Midbrain (tissue), 1 donor: ENCODE results near the gene TTR.

Source experiments
- DNase-seq: peaks from one replicate; lab custom pipeline; 2025; lab: John Stamatoyannopoulos, UW

The TTR gene

DNA sequence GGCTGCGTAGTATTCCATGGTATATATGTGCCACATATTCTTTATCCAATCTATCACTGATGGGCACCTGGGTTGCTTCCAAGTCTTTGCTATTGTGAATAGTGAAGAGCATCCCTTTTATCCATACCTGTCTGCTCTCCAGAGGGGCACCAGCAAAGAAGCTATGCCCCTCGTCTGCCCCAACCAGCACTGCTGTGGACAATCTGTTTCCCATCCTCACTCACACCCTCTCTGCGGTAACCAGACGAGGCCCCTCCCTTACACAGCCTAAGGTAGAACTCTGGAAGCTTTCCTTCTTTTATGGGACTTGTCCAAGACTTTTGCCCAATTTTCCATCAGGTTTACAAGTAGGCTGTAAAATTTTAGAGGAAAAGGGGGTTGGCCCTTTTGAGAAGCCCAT, 24.9 kb downstream of the TTR start:
- DNase-seq: no peak

DNA sequence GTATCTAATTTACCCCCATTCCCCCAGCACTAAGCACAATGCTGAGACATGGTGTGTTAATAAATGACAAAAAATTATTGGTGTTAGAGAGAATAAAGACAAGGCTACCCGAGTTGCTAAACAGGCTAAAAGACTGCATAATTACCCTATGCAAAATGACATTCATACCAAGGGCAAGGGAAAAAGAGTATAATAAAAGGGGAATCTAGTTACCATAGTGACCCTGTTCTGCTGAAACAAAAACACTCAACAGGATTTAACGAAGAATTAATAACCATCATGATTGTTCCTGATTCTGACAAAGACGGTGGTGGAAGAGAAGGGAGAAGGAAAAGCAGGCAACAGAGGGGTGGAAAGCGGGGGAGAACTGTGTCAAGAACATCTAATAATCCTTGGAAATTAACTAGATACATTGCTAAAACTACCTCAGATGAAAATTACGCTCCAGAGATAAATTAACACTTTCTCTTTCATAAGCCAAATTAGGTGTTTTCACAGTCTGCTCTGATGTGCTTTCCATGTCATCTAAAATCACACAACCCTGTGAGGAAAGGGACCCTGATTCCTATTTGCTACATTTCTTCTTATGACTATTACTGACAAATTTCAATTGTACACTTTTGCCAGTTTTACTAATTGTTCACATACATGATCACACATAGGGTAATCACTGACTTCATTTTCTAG, 25.5 kb downstream of the TTR start:
- no peak for DNase-seq

GRCh38 chr18:31618801-31619200, 27.1 kb downstream of the TTR start:
- DNase-seq: no peak

GRCh38 chr18:31619291-31619690, 27.6 kb downstream of the TTR start:
- no peak for DNase-seq

DNA sequence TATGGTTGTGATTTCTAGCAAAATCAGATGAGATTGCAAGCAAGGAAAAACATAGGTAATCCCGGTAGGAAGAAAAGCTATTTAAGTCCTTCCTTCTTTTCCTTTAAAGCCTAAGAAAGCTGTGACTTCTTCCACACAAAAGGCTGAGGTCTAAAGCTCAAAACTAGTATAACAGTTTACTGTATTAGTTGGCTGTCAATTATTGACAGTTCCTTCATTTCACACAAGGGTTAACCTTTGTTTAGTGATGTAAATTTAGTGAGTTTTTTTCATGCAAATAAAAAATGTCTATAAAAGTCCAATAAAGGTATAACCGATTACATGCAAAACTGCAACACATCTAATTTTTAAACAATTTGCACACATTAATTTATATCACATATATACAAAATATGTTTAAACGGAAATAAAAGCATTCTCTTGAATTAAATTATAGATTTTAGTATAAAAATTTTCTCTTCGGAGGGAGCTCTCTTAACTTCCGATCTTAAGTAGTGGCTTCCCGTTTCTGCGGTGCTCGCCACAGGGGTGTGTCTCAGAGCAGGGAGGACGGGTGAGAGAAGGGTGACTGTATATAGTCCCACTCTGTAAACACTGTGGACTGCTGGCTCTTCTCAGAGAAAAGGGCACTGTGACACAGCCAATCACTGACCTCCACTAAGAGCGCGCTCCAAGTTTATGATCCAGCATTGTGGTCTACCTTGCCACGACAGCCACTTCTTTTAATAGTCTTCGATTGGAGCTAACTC, 33.4 kb downstream of the TTR start:
- no peak for DNase-seq

DNA sequence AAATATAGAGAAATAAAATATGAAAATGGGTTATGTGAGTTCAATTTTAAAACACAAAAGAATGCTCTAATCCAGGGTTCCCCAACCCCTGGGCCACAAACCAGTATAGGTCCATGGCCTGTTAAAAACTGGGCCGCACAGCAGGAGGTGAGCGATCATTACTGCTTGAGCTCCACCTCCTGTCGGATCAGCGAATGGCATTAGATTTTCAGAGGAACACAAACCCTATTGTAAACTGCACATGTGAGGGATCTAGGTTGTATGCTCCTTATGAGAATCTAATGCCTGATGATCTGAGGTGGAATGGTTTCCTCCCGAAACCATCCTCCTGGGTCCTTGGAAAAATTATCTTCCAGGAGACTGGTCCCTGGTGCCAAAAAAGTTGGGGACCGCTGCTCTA, 34.7 kb downstream of the TTR start:
- no peak for DNase-seq

DNA sequence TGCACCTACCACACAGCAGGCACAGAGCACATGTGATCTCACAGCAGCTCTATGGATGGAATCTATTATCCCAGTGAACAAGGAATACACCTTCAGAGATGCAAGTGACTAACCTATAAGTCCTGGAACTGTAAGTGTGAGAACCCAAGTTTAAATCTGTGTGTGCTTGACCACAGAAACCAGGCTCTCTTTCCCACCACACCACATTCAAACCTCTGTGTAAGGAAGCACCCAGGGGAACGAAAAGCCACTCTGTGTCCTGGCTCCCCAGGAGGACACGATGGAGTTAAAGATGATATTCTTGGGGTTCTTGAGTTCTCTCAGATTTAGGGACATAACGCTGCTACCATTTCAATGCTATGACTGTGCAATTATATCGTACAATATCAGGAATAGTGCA, 38.9 kb downstream of the TTR start:
- no peak for DNase-seq

GRCh38 chr18:31631526-31631925, 39.8 kb downstream of the TTR start:
- no peak for DNase-seq

DNA sequence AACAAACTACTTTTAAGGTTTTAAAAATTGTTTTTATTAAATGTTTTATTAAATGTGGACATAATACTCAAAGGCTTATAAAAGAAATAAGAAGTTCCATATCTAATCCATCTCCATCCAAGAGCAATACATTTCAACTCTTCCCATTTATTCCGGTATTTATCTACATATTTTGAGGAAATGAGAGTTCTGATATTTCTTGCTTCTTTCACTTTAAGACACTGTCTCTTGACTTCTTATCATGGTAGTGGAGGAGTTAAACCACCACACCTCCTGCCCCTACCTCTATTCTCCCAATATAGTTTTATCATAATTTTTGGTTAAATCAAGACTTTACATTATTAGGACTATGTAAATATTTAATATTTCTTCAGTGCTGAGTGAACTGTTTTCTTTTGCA, 40.7 kb downstream of the TTR start:
- no peak for DNase-seq

GRCh38 chr18:31633392-31634330, 42.0 kb downstream of the TTR start:
- DNase-seq: no peak

DNA sequence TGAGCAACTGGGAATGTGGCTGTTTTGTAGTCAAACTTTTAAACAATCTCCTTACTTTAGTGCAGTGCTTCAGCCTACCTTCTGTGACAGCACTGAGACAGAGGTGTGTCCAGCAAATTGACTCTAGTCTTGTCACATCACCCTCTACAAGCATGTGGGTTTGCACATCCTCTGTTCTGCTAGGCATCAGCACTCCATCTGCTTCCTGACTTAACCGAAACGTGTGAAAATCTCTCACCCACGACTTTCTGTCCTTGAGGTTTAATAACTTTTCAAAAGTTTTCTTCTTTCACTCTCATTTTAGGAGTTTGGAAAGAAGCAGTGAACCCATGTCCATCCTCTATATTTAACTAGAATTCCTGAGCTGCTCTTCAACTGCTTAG, 42.6 kb downstream of the TTR start:
- no peak for DNase-seq

DNA sequence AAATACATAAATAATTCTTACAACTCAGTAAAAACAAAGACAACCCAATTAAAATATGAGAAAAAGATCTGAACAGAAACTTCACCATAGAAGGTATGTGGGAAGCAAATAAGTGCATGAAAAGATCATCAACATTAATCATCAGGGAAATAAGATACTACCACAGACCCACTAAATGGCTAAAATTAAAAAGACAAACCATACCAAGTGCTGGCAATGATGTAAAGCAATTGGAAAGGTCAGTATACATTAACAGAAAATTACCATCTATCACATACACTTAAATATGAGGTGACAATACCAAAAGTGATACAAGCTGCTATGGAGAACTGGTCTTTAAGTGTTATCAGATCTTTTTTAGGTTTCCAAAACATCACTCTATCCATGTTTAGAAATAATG, 44.7 kb downstream of the TTR start:
- no peak for DNase-seq

DNA sequence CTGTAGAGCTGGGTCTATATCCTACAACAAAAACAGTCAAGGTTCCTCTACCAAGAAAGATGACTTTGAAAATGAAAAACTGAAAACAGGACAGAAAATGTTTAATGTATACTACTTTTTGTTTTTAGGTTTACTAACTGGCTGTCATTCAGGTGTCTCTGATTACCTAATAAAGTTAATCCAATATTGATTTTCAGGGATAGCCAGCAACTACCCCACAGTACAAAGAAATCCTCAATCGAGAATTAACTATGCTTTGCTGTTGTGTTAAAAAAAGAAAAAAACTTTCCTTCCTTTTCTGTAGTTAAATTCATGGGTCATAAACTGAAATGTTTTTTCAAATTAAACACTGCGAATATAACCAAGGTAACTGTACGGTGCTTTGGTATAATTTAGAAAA, 45.8 kb downstream of the TTR start:
- DNase-seq: no peak

DNA sequence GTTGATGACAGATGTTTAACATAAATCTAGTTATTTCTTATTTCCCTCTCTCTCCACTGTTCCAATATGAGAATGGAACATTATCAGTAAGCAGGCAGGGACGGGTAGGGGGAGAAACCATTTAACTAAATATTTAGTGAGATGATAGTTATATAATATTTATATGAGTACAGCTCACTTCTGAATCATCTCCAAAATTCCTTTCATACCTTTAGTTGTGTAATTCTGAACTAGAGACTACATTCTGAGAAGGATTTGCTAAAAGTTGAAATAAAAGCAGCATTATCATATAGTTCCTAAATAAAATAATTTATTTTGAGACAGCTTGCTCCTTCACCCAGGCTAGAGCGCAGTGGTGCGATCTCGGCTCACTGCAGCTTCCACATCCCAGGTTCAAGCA, 51.3 kb downstream of the TTR start:
- DNase-seq: no peak

DNA sequence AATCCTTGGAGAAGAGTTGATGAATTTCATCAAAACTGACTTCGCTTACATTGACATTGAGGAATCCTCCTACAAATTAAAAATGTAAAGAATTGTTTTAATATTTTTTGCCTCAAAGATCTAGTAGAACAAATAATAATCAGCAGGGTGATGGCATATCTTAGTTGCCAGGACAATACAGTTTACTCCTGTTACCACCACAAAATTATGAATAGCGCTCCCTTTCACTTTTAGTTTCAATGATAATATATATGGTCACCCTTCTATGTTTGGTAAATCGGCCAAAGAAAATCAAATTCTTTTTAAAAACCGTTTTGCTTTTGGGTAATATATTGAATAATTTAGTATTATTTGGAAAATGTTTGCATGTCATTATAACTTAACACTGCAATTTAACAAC, 53.7 kb downstream of the TTR start:
- no peak for DNase-seq

DNA sequence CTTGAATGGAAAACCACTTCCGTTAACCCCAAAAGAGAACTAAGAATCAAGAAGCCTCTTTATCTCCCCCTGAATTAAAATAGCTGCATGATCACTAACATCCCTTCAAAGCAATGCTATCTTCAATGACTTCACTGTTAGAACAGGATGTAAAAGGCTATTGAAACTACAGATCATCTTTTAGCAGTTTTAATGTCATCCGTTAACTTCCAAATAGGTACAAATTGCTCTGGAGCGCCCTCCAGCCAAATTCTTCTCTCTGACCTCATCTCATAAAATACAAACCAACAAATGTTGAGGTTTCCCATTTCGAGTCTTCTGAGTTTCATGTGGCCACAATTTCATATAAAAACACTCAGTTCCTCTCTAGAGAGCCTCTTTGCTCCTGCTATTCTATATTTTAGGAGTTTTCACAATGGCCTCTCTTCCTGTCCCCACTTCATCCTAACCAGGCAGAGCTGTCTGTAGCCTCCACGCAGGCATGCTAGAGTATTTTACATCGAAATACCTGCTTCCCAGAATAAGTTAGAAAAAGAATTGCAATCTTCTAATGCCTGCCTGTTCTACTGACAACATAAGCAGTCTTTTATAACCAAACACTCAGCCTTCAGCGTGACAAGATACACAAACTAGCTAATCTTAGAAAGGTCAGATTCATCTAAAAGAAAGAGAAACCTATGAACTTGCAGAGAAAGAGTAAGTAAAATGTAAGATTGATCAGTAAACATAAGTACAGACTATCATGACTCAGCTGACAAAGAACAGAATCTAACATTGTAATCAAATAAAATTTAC, 54.9 kb downstream of the TTR start:
- DNase-seq: no peak

GRCh38 chr18:31647127-31647753, 55.6 kb downstream of the TTR start:
- DNase-seq: no peak
